ENCODE measurements around the gene C1orf105. TPM values are rescaled to one million over a fixed set of nuclear protein-coding genes. Genes with fewer than 3 reads are reported as not detected.

The C1orf105 gene
- total and polyA plus RNA-seq, 10 of the 15 experiments (the other 5 are each of a cell fraction or from before 2014, with no cell fraction given), result not detected

- Histone ChIP-seq H3K79me2 (ENCODE audit: control insufficient read depth, insufficient read depth, low read length) (no peaks in the 10 kb centered on the region), H3K9me3 (replicated peaks; ENCODE audit: control insufficient read depth, insufficient read depth, low read length) (no peaks in the 10 kb centered on the region; the same call in 2 of the 3 replicates), H3K9ac (ENCODE audit: control insufficient read depth, insufficient read depth, low read length) (no peak overlapping the region), H3K36me3 (ENCODE audit: control insufficient read depth in 2 of 2, insufficient read depth in 2 of 2, low read length in 1 of 2) (no peaks in the 10 kb centered on the region), H3K4me2 (ENCODE audit: control insufficient read depth, insufficient read depth) (no peak overlapping the region), H4K20me1 (ENCODE audit: control insufficient read depth, insufficient read depth) (no peaks in the 10 kb centered on the region), H3K4me3 (no peak overlapping the region), H3K27me3 (replicated peaks in 1 of 2; ENCODE audit: control insufficient read depth in 2 of 2, insufficient read depth in 2 of 2, low read length in 1 of 2) (no peaks in the 10 kb centered on the region), H2AFZ (ENCODE audit: control insufficient read depth, low read depth, low read length) (no peak overlapping the region), H3K4me1 (ENCODE audit: control insufficient read depth, insufficient read depth, low read length) (no peaks in the 10 kb centered on the region), H3K27ac (ENCODE audit: control insufficient read depth, insufficient read depth) (no peak overlapping the region)
- in situ Hi-C loops (cut with MboI), result no loop called here
- TF ChIP-seq NBN (IDR thresholded peaks at IDR 0.05), result no peak
- no peak for TF ChIP-seq FOXM1 (IDR thresholded peaks at IDR 0.05; ENCODE audit: low read depth, low read length)
- TF ChIP-seq RB1 (IDR thresholded peaks at IDR 0.05; ENCODE audit: borderline replicate concordance), result no peak
- no peak for TF ChIP-seq GATAD2B (conservative IDR thresholded peaks at IDR 0.05; ENCODE audit: low read depth)
- no peak for TF ChIP-seq STAT1 (conservative IDR thresholded peaks at IDR 0.05)
- TF ChIP-seq NFYB (IDR thresholded peaks at IDR 0.05; ENCODE audit: insufficient read depth, low read depth, low read length), result no peak
- TF ChIP-seq, protein P1, sequence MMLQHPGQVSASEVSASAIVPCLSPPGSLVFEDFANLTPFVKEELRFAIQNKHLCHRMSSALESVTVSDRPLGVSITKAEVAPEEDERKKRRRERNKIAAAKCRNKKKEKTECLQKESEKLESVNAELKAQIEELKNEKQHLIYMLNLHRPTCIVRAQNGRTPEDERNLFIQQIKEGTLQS (IDR thresholded peaks at IDR 0.05; ENCODE audit: borderline replicate concordance, extremely low read depth, low read depth, low read length), result no peak
- TF ChIP-seq SREBF2 (IDR thresholded peaks at IDR 0.05; ENCODE audit: low read length), result no peak
- TF ChIP-seq, protein P2, sequence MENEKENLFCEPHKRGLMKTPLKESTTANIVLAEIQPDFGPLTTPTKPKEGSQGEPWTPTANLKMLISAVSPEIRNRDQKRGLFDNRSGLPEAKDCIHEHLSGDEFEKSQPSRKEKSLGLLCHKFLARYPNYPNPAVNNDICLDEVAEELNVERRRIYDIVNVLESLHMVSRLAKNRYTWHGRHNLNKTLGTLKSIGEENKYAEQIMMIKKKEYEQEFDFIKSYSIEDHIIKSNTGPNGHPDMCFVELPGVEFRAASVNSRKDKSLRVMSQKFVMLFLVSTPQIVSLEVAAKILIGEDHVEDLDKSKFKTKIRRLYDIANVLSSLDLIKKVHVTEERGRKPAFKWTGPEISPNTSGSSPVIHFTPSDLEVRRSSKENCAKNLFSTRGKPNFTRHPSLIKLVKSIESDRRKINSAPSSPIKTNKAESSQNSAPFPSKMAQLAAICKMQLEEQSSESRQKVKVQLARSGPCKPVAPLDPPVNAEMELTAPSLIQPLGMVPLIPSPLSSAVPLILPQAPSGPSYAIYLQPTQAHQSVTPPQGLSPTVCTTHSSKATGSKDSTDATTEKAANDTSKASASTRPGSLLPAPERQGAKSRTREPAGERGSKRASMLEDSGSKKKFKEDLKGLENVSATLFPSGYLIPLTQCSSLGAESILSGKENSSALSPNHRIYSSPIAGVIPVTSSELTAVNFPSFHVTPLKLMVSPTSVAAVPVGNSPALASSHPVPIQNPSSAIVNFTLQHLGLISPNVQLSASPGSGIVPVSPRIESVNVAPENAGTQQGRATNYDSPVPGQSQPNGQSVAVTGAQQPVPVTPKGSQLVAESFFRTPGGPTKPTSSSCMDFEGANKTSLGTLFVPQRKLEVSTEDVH (IDR thresholded peaks at IDR 0.05; ENCODE audit: low read depth, partially characterized antibody), result no peak
- no peak for TF ChIP-seq CHD2 (IDR thresholded peaks at IDR 0.05; ENCODE audit: borderline replicate concordance, low read depth, low read length)
- SMC1A ChIA-PET (ENCODE audit: uncharacterized antibody, unreplicated experiment), result interaction anchor here (0.8 kb wide), 1 partner anchor 9 kb away, joined by 3 read pairs; no protein-coding TSS in a partner anchor
- CTCF ChIA-PET, result no interaction called here
- FAIRE-seq (no peak), DNase-seq (ENCODE audit: low read depth, low spot score) (no peak), ATAC-seq (no peak)
- BruUV-seq (replicated peaks), result no TSS peak
- RAD21 ChIA-PET (ENCODE audit: unreplicated experiment), result interaction anchor here (0.8 kb wide), 1 partner anchor 63 kb away, joined by 3 read pairs; no protein-coding TSS in a partner anchor
- intact Hi-C loops (cut with micrococcal nuclease; ENCODE audit: unreplicated experiment), result no loop called here
- POLR2A ChIA-PET, result no interaction called here
Measured at GRCh38 chr1:172512591-172512990, 92.1 kb downstream of the C1orf105 start.

Data from GM12878 (cell line).